Measurements from ENCODE around the gene B4GALNT3. TPM values are rescaled to one million over a fixed set of nuclear protein-coding genes. Genes with fewer than 3 reads are reported as not detected.

Gene B4GALNT3
- total and polyA plus RNA-seq, 2 experiments from 2014 or later, result 2.8 to 15.8 TPM

GRCh38 chr12:578748-579419 is 119.1 kb downstream of the B4GALNT3 start (continued):
- TF ChIP-seq EZH2 (IDR thresholded peaks at IDR 0.05; ENCODE audit: low read depth, unreplicated experiment) (no peak), STAT1 (IDR thresholded peaks at IDR 0.05; ENCODE audit: unreplicated experiment) (no peak), CREB1 (CRISPR knock-in tag; IDR thresholded peaks at IDR 0.05; ENCODE audit: low read depth) (no peak), POLR2AphosphoS5 (IDR thresholded peaks at IDR 0.05; ENCODE audit: low read depth) (no peak), ZNF331 (CRISPR knock-in tag; IDR thresholded peaks at IDR 0.05; ENCODE audit: low read depth) (no peak), JUNB (IDR thresholded peaks at IDR 0.05; ENCODE audit: unreplicated experiment) (no peak), EZH2phosphoT487 (IDR thresholded peaks at IDR 0.05; ENCODE audit: unreplicated experiment) (no peak)

DNA sequence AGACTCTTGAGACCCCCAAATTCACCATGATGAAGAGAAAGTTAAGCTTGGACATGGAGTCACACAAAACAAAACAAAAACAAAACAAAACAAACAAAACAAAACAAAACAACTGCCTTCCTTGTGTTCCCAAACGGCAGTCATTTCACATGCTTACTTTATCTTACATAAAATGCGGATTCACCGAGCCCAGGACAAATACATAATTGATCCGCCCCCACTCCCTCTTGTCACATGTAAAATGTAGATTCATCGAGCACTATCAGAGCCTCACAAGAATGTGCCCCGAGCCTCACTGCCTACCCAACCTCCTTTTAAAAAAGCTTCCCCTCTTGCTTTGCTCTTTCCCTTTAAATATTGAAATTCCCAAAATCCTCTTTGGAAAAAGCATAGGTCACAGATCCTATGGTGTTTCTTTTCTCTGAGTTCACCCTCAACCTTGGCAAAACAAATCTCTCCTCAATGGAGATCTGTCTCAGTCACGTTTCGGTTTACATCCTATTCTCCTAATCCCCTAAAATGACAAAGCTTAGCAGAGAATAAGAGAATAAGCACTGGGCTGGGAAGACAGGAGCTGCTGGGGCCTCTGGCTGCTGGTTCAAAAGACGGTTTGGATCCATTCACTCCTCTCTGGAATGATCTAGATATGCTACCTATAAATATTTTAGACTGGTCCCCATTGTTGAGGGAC is 119.8 kb downstream of the B4GALNT3 start:
- H4K20me1 ChIP-seq (replicated peaks; ENCODE audit: insufficient read depth), result no peaks in the 10 kb centered on the region
- DNase-seq (ENCODE audit: low spot score), result no peak
- Mint-ChIP-seq H3K36me3 (ENCODE audit: low read depth) (no peaks in the 10 kb centered on the region; the same call in 2 of the 3 replicates), H3K9me3 (no peaks in the 10 kb centered on the region), H3K27me3 (ENCODE audit: insufficient read depth, low read depth, poor library complexity) (peaks cover 8% of the 10 kb centered on the region), H3K27ac (no peak overlapping the region), H3K4me1 (peaks cover 22% of the 10 kb centered on the region), H3K4me3 (no peak overlapping the region)
- no peak for ATAC-seq
- H2AFZ ChIP-seq, result peak overlapping the region; percentile 1
- H3K79me2 ChIP-seq (replicated peaks; ENCODE audit: insufficient read depth), result no peaks in the 10 kb centered on the region
- H3K9me2 ChIP-seq (ENCODE audit: insufficient read depth), result no peaks in the 10 kb centered on the region
- 0 out of 2 replicates have a peak, but pooled peaks cover 7% of the 10 kb centered on the region for H3K4me1 ChIP-seq (ENCODE audit: insufficient read depth)
- H3K4me2 ChIP-seq, result no peak overlapping the region
- H3K27me3 ChIP-seq (ENCODE audit: insufficient read depth), result peaks cover 7% of the 10 kb centered on the region; the same call in 1 of the 2 replicates
- no peaks in the 10 kb centered on the region for H3K36me3 ChIP-seq (ENCODE audit: insufficient read depth)
- TF ChIP-seq NANOG (IDR thresholded peaks at IDR 0.05; ENCODE audit: borderline replicate concordance) (no peak), CREB1 (CRISPR knock-in tag; IDR thresholded peaks at IDR 0.05; ENCODE audit: low read depth) (no peak), CTCF (conservative IDR thresholded peaks at IDR 0.05; ENCODE audit: low read depth in 2 of 2) (no peak), POLR2AphosphoS5 (IDR thresholded peaks at IDR 0.05; ENCODE audit: low read depth) (no peak)
- H3K4me3 ChIP-seq, result no peak overlapping the region
- no peak overlapping the region for H3K27ac ChIP-seq (ENCODE audit: low read depth)
- H3F3A ChIP-seq (replicated peaks; ENCODE audit: low read depth), result no peaks in the 10 kb centered on the region; the same call in 1 of the 2 replicates

GRCh38 chr12:580813-581212 is 121.1 kb downstream of the B4GALNT3 start:
- H3K36me3 ChIP-seq (ENCODE audit: insufficient read depth), result no peaks in the 10 kb centered on the region
- Mint-ChIP-seq H3K4me1 (peaks cover 22% of the 10 kb centered on the region), H3K27ac (no peak overlapping the region), H3K9me3 (no peaks in the 10 kb centered on the region; the same call in 2 of the 3 replicates), H3K36me3 (ENCODE audit: low read depth) (no peaks in the 10 kb centered on the region), H3K4me3 (no peak overlapping the region), H3K27me3 (ENCODE audit: insufficient read depth, low read depth, poor library complexity) (no peaks in the 10 kb centered on the region)
- no peaks in the 10 kb centered on the region; the same call in 1 of the 2 replicates for H3F3A ChIP-seq (replicated peaks; ENCODE audit: low read depth)
- no peaks in the 10 kb centered on the region for H3K9me2 ChIP-seq (ENCODE audit: insufficient read depth)
- no peak overlapping the region for H3K27ac ChIP-seq (ENCODE audit: low read depth)
- H3K27me3 ChIP-seq (ENCODE audit: insufficient read depth), result peaks cover 7% of the 10 kb centered on the region; the same call in 1 of the 2 replicates
- no peaks in the 10 kb centered on the region for H3K79me2 ChIP-seq (replicated peaks; ENCODE audit: insufficient read depth)
- 0 out of 2 replicates have a peak, but pooled peaks cover 7% of the 10 kb centered on the region for H3K4me1 ChIP-seq (ENCODE audit: insufficient read depth)
- TF ChIP-seq ETS1 (IDR thresholded peaks at IDR 0.05), result no peak
- H3K4me3 ChIP-seq, result no peak overlapping the region
- H2AFZ ChIP-seq, result no peak overlapping the region
- H4K20me1 ChIP-seq (replicated peaks; ENCODE audit: insufficient read depth), result no peaks in the 10 kb centered on the region
- no peak for DNase-seq (ENCODE audit: low spot score)
- no peak for ATAC-seq
- H3K4me2 ChIP-seq, result no peak overlapping the region
